WTC11 (cell line): ENCODE measurements around the gene RABEPK.

Experiments used
- ATF6 ChIP-seq: sonication (generic); formaldehyde crosslinking; IDR thresholded peaks from 2 replicates; pipeline ENCODE4 v1.8.1; 2023; ENCODE audit warnings: mild to moderate bottlenecking, missing genetic modification reagents
- ETV6 ChIP-seq: sonication (generic); formaldehyde crosslinking; IDR thresholded peaks from 2 replicates; pipeline ENCODE4 v1.8.1; 2022; ENCODE audit warnings: mild to moderate bottlenecking, missing genetic modification reagents
- IRF1 ChIP-seq: sonication (generic); formaldehyde crosslinking; IDR thresholded peaks from 2 replicates; pipeline ENCODE4 v1.8.0; 2023; ENCODE audit warnings: missing genetic modification reagents
- NR2C2 ChIP-seq: sonication (generic); formaldehyde crosslinking; IDR thresholded peaks from 2 replicates; pipeline ENCODE4 v1.8.0; 2022; ENCODE audit warnings: mild to moderate bottlenecking, missing genetic modification reagents
- SMAD3 ChIP-seq: sonication (generic); formaldehyde crosslinking; IDR thresholded peaks from 2 replicates; pipeline ENCODE4 v1.8.0; 2022; ENCODE audit warnings: missing genetic modification reagents, mild to moderate bottlenecking, borderline replicate concordance
- ZNF232 ChIP-seq: sonication (generic); formaldehyde crosslinking; IDR thresholded peaks from 2 replicates; pipeline ENCODE4 v1.8.0; 2022; ENCODE audit warnings: mild to moderate bottlenecking, missing genetic modification reagents
- TF ChIP-seq, protein P1 (sequence below): fragments of 200-600 bp; IDR thresholded peaks from 2 replicates; pipeline ENCODE4 v1.8.0; 2022; ENCODE audit warnings: antibody characterized with exemption
- TF ChIP-seq, protein P2 (sequence below): sonication (generic); formaldehyde crosslinking; conservative IDR thresholded peaks from 2 replicates; pipeline ENCODE4 v1.8.1; 2022; ENCODE audit warnings: mild to moderate bottlenecking, missing genetic modification reagents

DNA sequence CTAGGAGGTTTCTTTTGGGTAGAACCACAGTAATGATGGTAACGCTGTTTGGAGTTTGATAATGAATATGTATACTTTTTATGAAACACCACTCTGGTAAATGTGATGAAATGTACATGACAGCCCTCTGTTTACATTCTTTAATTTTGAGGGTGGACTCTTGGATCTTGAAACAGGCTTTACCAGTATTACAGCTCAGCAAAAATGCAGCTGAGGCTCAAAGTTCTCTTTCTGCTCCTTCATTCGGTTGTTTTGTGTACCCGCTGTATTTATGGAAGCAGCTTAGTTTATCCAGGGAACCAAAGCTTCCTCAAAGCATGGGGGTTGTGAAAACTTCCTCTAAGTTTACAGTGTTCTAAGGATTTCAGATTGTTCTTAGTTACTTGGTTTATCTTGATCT lies 72.4 kb downstream of the RABEPK start:
- TF ChIP-seq SMAD3 (CRISPR knock-in tag) = no peak
- no peak for TF ChIP-seq IRF1
- TF ChIP-seq ETV6 (CRISPR knock-in tag) = no peak
- TF ChIP-seq, protein P1, sequence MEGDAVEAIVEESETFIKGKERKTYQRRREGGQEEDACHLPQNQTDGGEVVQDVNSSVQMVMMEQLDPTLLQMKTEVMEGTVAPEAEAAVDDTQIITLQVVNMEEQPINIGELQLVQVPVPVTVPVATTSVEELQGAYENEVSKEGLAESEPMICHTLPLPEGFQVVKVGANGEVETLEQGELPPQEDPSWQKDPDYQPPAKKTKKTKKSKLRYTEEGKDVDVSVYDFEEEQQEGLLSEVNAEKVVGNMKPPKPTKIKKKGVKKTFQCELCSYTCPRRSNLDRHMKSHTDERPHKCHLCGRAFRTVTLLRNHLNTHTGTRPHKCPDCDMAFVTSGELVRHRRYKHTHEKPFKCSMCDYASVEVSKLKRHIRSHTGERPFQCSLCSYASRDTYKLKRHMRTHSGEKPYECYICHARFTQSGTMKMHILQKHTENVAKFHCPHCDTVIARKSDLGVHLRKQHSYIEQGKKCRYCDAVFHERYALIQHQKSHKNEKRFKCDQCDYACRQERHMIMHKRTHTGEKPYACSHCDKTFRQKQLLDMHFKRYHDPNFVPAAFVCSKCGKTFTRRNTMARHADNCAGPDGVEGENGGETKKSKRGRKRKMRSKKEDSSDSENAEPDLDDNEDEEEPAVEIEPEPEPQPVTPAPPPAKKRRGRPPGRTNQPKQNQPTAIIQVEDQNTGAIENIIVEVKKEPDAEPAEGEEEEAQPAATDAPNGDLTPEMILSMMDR = no peak
- no peak for TF ChIP-seq ZNF232 (CRISPR knock-in tag)
- no peak for TF ChIP-seq ATF6 (CRISPR knock-in tag)
- no peak for TF ChIP-seq NR2C2 (CRISPR knock-in tag)
- TF ChIP-seq, protein P2, sequence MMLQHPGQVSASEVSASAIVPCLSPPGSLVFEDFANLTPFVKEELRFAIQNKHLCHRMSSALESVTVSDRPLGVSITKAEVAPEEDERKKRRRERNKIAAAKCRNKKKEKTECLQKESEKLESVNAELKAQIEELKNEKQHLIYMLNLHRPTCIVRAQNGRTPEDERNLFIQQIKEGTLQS (CRISPR knock-in tag) = no peak
